Measurements from ENCODE around the gene PIN1.
A peak's percentile ranks its signal among the peaks of the same experiment; 100 is the strongest.
"Not testable (repeated sequence)": the region's sequence is repeated elsewhere in the genome, so short reads cannot be mapped to it uniquely, and the experiment has no call there.

PIN1 gene

GRCh38 chr19:9818734-9819595 lies 16.2 kb upstream of the PIN1 start, which contains the start of gene FBXL12:
TSS of gene FBXL12 (minus strand) at chr19:9819079. CDS start at chr19:9818813, 266 bp downstream.
- DNase-seq, result peak; percentile 100

GRCh38 chr19:9819596-9819909 lies 15.6 kb upstream of the PIN1 start:
- no peak for DNase-seq

- not testable (repeated sequence) for DNase-seq
Measured at GRCh38 chr19:9820034-9820433, 15.1 kb upstream of the PIN1 start.

GRCh38 chr19:9823816-9824215 lies 11.3 kb upstream of the PIN1 start:
- no peak for DNase-seq

- peak; percentile 76 for DNase-seq
Measured at GRCh38 chr19:9827289-9828238, 7.6 kb upstream of the PIN1 start, which contains the start of gene UBL5. TSS of gene UBL5 (plus strand) at chr19:9827918. CDS start at chr19:9828338, 420 bp downstream.

- DNase-seq, result no peak
Measured at GRCh38 chr19:9828551-9829063, 6.5 kb upstream of the PIN1 start.

GRCh38 chr19:9834307-9834725 lies 802 bp upstream of the PIN1 start:
- no peak for DNase-seq

- DNase-seq, result no peak
Measured at GRCh38 chr19:9835507-9835949, 410 bp downstream of the PIN1 start.

- no peak for DNase-seq
Measured at GRCh38 chr19:9836021-9836420, 903 bp downstream of the PIN1 start.

GRCh38 chr19:9838324-9838723 lies 3.2 kb downstream of the PIN1 start:
- DNase-seq, result no peak

GRCh38 chr19:9839415-9839814 lies 4.3 kb downstream of the PIN1 start:
- DNase-seq, result no peak

GRCh38 chr19:9842834-9843625 lies 7.9 kb downstream of the PIN1 start:
- DNase-seq, result no peak

- not testable (repeated sequence) for DNase-seq
Measured at GRCh38 chr19:9843626-9844273, 8.6 kb downstream of the PIN1 start.

- DNase-seq, result no peak
Measured at GRCh38 chr19:9847087-9847671, 12.1 kb downstream of the PIN1 start.

- no peak for DNase-seq
Measured at GRCh38 chr19:9848060-9848459, 12.9 kb downstream of the PIN1 start.

- no peak for DNase-seq
Measured at GRCh38 chr19:9848762-9849161, 13.6 kb downstream of the PIN1 start.

GRCh38 chr19:9849791-9850190 lies 14.7 kb downstream of the PIN1 start:
- no peak for DNase-seq

- no peak for DNase-seq
Measured at GRCh38 chr19:9850235-9850959, 15.3 kb downstream of the PIN1 start.

- no peak for DNase-seq
Measured at GRCh38 chr19:9854282-9854846, 19.2 kb downstream of the PIN1 start.

- no peak for DNase-seq
Measured at GRCh38 chr19:9856609-9857008, 21.5 kb downstream of the PIN1 start.

All from effector CD8-positive, alpha-beta T cell (primary cell).